PC-3 (cell line): ENCODE results near the gene UBR4.

ENCODE experiments used
- CTCF ChIP-seq: fragments of 300-600 bp; sonication (generic); conservative IDR thresholded peaks from 2 replicates; pipeline ENCODE4 v1.5.1; 2017; ENCODE audit warnings: antibody characterized with exemption, low read depth, mild to moderate bottlenecking, low read length
- EZH2 ChIP-seq: fragments of 300-600 bp; sonication (generic); IDR thresholded peaks from one replicate; pipeline ENCODE4 v1.6.1; 2017; ENCODE audit warnings: antibody characterized with exemption, mild to moderate bottlenecking, low read length; ENCODE audit not compliant: unreplicated experiment

- TF ChIP-seq CTCF (no peak), EZH2 (no peak)
Observed at GRCh38 chr1:19074361-19074901, 135.6 kb downstream of the UBR4 start.
